Measurements from ENCODE around the gene MBTPS1. TPM values are rescaled to one million over a fixed set of nuclear protein-coding genes. Genes with fewer than 3 reads are reported as not detected.

Gene MBTPS1
- total RNA-seq, 2 donors from 2014 or later: 79.0 to 133 TPM

- H3K9me3 ChIP-seq: no peaks in the 10 kb centered on the region
- intact Hi-C loops (cut with DNase I): no loop called here
- H3K27me3 ChIP-seq (replicated peaks; ENCODE audit: insufficient read depth): no peaks in the 10 kb centered on the region
- H3K36me3 ChIP-seq: no peaks in the 10 kb centered on the region
- DNase-seq (ENCODE audit: low spot score): no peak
- H3K4me1 ChIP-seq (replicated peaks): no peaks in the 10 kb centered on the region
- H3K27ac ChIP-seq: no peak overlapping the region
- H3K4me3 ChIP-seq: no peak overlapping the region
- 73% methylated on average over 7 of the region's 7 CpGs for WGBS
- TF ChIP-seq POLR2AphosphoS5 (IDR thresholded peaks at IDR 0.05) (no peak), CTCF (IDR thresholded peaks at IDR 0.05) (no peak), POLR2A (IDR thresholded peaks at IDR 0.05) (no peak)
These were observed 16.0 kb upstream of the MBTPS1 start for GRCh38 chr16:84132527-84133285.

- Histone ChIP-seq H3K27me3 (replicated peaks; ENCODE audit: insufficient read depth) (no peaks in the 10 kb centered on the region), H3K36me3 (no peaks in the 10 kb centered on the region), H3K4me3 (no peak overlapping the region), H3K27ac (no peak overlapping the region), H3K4me1 (replicated peaks) (no peaks in the 10 kb centered on the region), H3K9me3 (no peaks in the 10 kb centered on the region)
- WGBS: 32% methylated on average over 5 of the region's 5 CpGs
- no peak for DNase-seq (ENCODE audit: low spot score)
- intact Hi-C loops (cut with DNase I): no loop called here
- no peak for TF ChIP-seq POLR2A (IDR thresholded peaks at IDR 0.05)
- TF ChIP-seq POLR2AphosphoS5 (IDR thresholded peaks at IDR 0.05): no peak
- TF ChIP-seq CTCF (IDR thresholded peaks at IDR 0.05): no peak
These were observed 14.4 kb upstream of the MBTPS1 start for GRCh38 chr16:84131117-84131516.

GRCh38 chr16:84124257-84125073 is 7.7 kb upstream of the MBTPS1 start:
- TF ChIP-seq POLR2A (IDR thresholded peaks at IDR 0.05): no peak
- no peak for TF ChIP-seq CTCF (IDR thresholded peaks at IDR 0.05)
- TF ChIP-seq POLR2AphosphoS5 (IDR thresholded peaks at IDR 0.05): no peak
- H3K36me3 ChIP-seq: no peaks in the 10 kb centered on the region

GRCh38 chr16:84121007-84121406 is 4.3 kb upstream of the MBTPS1 start:
- intact Hi-C loops (cut with DNase I): no loop called here
- Histone ChIP-seq H3K4me3 (no peak overlapping the region), H3K27ac (no peak overlapping the region), H3K36me3 (no peaks in the 10 kb centered on the region), H3K9me3 (no peaks in the 10 kb centered on the region), H3K4me1 (replicated peaks) (no peaks in the 10 kb centered on the region), H3K27me3 (replicated peaks; ENCODE audit: insufficient read depth) (no peaks in the 10 kb centered on the region)
- DNase-seq (ENCODE audit: low spot score): no peak
- WGBS: 80% methylated on average over 10 of the region's 10 CpGs
- no peak for TF ChIP-seq CTCF (IDR thresholded peaks at IDR 0.05)
- TF ChIP-seq POLR2A (IDR thresholded peaks at IDR 0.05): no peak
- no peak for TF ChIP-seq POLR2AphosphoS5 (IDR thresholded peaks at IDR 0.05)

More at GRCh38 chr16:84124257-84125073, 7.7 kb upstream of the MBTPS1 start:
- no peaks in the 10 kb centered on the region for H3K27me3 ChIP-seq (replicated peaks; ENCODE audit: insufficient read depth)
- H3K4me3 ChIP-seq: no peak overlapping the region
- DNase-seq (ENCODE audit: low spot score): no peak
- intact Hi-C loops (cut with DNase I): no loop called here
- WGBS: 93% methylated on average over 7 of the region's 7 CpGs
- H3K27ac ChIP-seq: no peak overlapping the region
- no peaks in the 10 kb centered on the region for H3K9me3 ChIP-seq
- no peaks in the 10 kb centered on the region for H3K4me1 ChIP-seq (replicated peaks)
